Measurements from ENCODE around the gene RUFY3. TPM values are rescaled to one million over a fixed set of nuclear protein-coding genes. Genes with fewer than 3 reads are reported as not detected.

Gene RUFY3
- total and polyA plus RNA-seq, 9 of the 15 experiments (the other 6 are each of a cell fraction or from before 2014, with no cell fraction given), result 4.2 to 31.1 (median 21.5) TPM

DNA sequence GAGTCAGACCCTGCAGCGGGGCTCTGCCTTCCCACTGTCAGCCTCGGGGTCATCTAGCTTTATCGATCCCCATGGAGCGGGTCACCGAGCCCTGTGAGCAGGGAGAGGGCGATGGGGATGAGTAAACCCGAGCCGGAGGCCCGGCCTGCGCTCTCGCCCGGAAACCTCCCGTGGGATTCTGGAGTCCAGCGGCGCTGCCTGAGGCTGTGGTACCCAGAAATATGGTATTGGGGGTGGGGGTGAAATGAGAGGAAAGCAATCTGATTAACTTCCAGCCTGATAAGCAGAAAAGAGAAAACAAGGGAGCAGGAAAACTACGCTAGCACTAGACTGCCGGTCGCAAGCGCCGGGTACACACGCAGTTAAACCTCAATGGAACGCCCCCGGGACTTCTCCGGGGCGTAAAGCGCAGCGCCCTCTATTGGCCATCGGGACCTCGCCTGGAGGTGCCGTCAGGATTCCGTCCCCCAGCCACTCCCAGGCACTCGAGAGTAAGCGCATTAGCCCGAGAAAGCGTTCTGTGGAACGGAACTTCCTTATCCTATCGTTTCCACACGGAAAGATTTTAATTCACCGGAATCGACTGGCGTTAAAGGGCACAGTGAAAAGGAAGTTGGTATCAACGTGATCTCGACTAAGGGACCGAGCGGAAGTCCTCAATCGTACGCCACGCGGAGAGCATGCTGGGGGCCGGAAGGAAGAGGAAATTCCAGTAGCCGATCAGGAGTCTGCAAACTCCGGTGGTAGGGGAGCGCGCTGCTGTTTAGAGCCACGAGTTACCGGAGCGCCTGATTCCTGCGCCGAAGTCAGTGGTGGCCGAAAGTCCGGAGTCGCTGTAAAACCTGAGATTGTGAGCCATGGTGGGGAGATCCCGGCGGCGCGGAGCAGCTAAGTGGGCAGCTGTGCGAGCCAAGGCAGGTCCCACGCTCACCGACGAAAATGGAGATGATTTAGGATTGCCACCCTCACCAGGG lies 33.7 kb upstream of the RUFY3 start, which contains the start of gene UTP3 (continued):
- TF ChIP-seq FOSL1 (tag; conservative IDR thresholded peaks at IDR 0.05), result peak; percentile 71
- TF ChIP-seq PPARD (CRISPR knock-in tag; IDR thresholded peaks at IDR 0.05), result no peak
- TF ChIP-seq HNRNPUL1 (IDR thresholded peaks at IDR 0.05; ENCODE audit: low read length), result no peak
- TF ChIP-seq ZNF174 (CRISPR knock-in tag; IDR thresholded peaks at IDR 0.05), result no peak
- peak; percentile 46; the same call in 1 of the 2 replicates for TF ChIP-seq ZBTB33 (CRISPR knock-in tag; IDR thresholded peaks at IDR 0.05)
- TF ChIP-seq, protein P1, sequence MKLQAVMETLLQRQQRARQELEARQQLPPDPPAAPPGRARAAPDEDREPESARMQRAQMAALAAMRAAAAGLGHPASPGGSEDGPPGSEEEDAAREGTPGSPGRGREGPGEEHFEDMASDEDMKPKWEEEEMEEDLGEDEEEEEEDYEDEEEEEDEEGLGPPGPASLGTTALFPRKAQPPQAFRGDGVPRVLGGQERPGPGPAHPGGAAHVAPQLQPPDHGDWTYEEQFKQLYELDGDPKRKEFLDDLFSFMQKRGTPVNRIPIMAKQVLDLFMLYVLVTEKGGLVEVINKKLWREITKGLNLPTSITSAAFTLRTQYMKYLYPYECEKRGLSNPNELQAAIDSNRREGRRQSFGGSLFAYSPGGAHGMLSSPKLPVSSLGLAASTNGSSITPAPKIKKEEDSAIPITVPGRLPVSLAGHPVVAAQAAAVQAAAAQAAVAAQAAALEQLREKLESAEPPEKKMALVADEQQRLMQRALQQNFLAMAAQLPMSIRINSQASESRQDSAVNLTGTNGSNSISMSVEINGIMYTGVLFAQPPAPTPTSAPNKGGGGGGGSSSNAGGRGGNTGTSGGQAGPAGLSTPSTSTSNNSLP (IDR thresholded peaks at IDR 0.05; ENCODE audit: borderline replicate concordance, low read depth, low read length), result no peak
- no peak for TF ChIP-seq ZNF780A (CRISPR knock-in tag; IDR thresholded peaks at IDR 0.05)
- TF ChIP-seq NR0B1 (IDR thresholded peaks at IDR 0.05; ENCODE audit: partially characterized antibody), result no peak
- TF ChIP-seq ZFX (CRISPR knock-in tag; IDR thresholded peaks at IDR 0.05), result peak; percentile 98
- no peak for TF ChIP-seq CBX2 (IDR thresholded peaks at IDR 0.05; ENCODE audit: insufficient read depth, low read length, poor library complexity, severe bottlenecking)
- no peak for TF ChIP-seq ARHGAP35 (IDR thresholded peaks at IDR 0.05; ENCODE audit: partially characterized antibody)
- no peak for TF ChIP-seq XRCC4 (IDR thresholded peaks at IDR 0.05; ENCODE audit: extremely low read depth, insufficient read depth, insufficient read length)
- no peak for TF ChIP-seq ZNF551 (CRISPR knock-in tag; IDR thresholded peaks at IDR 0.05)
- TF ChIP-seq SIN3A (IDR thresholded peaks at IDR 0.05; ENCODE audit: borderline replicate concordance in 2 of 2, control insufficient read depth in 1 of 2, low read depth in 2 of 2, low read length in 2 of 2), result peak; percentile 36 to 83; a peak in 2 of 4 replicates
- TF ChIP-seq ZNF561 (CRISPR knock-in tag; conservative IDR thresholded peaks at IDR 0.05), result no peak
- peak; percentile 94 for TF ChIP-seq PHF20 (IDR thresholded peaks at IDR 0.05; ENCODE audit: partially characterized antibody)
- TF ChIP-seq ZNF707 (CRISPR knock-in tag; conservative IDR thresholded peaks at IDR 0.05), result no peak
- TF ChIP-seq TAL1 (IDR thresholded peaks at IDR 0.05), result peak; percentile 45; the same call in 1 of the 2 replicates
- no peak for TF ChIP-seq PCBP1 (IDR thresholded peaks at IDR 0.05; ENCODE audit: low read depth, low read length, poor library complexity, severe bottlenecking)
- TF ChIP-seq, protein P2, sequence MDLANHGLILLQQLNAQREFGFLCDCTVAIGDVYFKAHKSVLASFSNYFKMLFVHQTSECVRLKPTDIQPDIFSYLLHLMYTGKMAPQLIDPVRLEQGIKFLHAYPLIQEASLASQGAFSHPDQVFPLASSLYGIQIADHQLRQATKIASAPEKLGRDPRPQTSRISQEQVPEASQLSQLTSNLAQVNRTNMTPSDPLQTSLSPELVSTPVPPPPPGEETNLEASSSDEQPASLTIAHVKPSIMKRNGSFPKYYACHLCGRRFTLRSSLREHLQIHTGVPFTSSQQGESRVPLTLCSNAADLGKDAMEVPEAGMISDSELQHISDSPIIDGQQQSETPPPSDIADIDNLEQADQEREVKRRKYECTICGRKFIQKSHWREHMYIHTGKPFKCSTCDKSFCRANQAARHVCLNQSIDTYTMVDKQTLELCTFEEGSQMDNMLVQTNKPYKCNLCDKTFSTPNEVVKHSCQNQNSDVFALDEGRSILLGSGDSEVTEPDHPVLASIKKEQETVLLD (IDR thresholded peaks at IDR 0.05), result peak; percentile 90

Data from K562 (cell line).